Astrocyte (in vitro differentiated cells and primary cell): ENCODE measurements around the gene PSPH. TPM values are rescaled to one million over a fixed set of nuclear protein-coding genes. Genes with fewer than 3 reads are reported as not detected.

Experiments
- DNase-seq: peaks from one replicate; pipeline ENCODE4 v3.0.0-alpha.2; 2010; ENCODE audit warnings: low read depth
- FAIRE-seq: peaks from 2 replicates; lab custom pipeline; 2011; peaks lifted over from hg19 to GRCh38; lab: Jason Lieb, UNC
- H2AFZ ChIP-seq: 2 replicates; pipeline ENCODE4 v1.6.0; 2012; ENCODE audit warnings: low read depth, low read length, inconsistent platforms
- H3K27ac ChIP-seq: 2 replicates; pipeline ENCODE4 v1.5.1; 2011; ENCODE audit warnings: low read depth, low read length, inconsistent platforms
- H3K27me3 ChIP-seq: 2 replicates; pipeline ENCODE4 v1.6.0; 2011; ENCODE audit warnings: low read length, inconsistent platforms; ENCODE audit not compliant: insufficient read depth
- H3K36me3 ChIP-seq: 2 replicates; pipeline ENCODE4 v1.5.1; 2011; ENCODE audit warnings: low read length, inconsistent platforms; ENCODE audit not compliant: insufficient read depth
- H3K4me1 ChIP-seq: 2 replicates; pipeline ENCODE4 v1.5.1; 2011; ENCODE audit warnings: low read length, inconsistent platforms; ENCODE audit not compliant: insufficient read depth
- H3K4me2 ChIP-seq: 2 replicates; pipeline ENCODE4 v1.6.0; 2012; ENCODE audit warnings: low read length, inconsistent platforms
- H3K4me3 ChIP-seq: 2 replicates; pipeline ENCODE4 v1.5.1; 2011; ENCODE audit warnings: low read depth, mild to moderate bottlenecking, low read length, inconsistent platforms; ENCODE audit not compliant: insufficient read depth
- H3K79me2 ChIP-seq: 2 replicates; pipeline ENCODE4 v1.6.0; 2012; ENCODE audit warnings: mild to moderate bottlenecking, low read length, inconsistent platforms; ENCODE audit not compliant: insufficient read depth
- H3K9ac ChIP-seq: 2 replicates; pipeline ENCODE4 v1.6.0; 2012; ENCODE audit warnings: mild to moderate bottlenecking, low read length, inconsistent platforms
- H3K9me3 ChIP-seq: 2 replicates; pipeline ENCODE4 v1.5.1; 2012; ENCODE audit warnings: low read depth, mild to moderate bottlenecking, low read length, inconsistent platforms; ENCODE audit not compliant: insufficient read depth
- H4K20me1 ChIP-seq: 2 replicates; pipeline ENCODE4 v1.6.0; 2012; ENCODE audit warnings: low read length, inconsistent platforms; ENCODE audit not compliant: insufficient read depth
- H3K27ac Mint-ChIP-seq: one replicate; pipeline ENCODE4 v1.8.0; 2021; ENCODE audit warnings: mild to moderate bottlenecking, mixed read lengths; ENCODE audit not compliant: unreplicated experiment
- H3K27me3 Mint-ChIP-seq: one replicate; pipeline ENCODE4 v1.8.0; 2021; ENCODE audit warnings: low read depth, mixed read lengths; ENCODE audit not compliant: unreplicated experiment
- H3K36me3 Mint-ChIP-seq: one replicate; pipeline ENCODE4 v1.8.0; 2021; ENCODE audit warnings: low read depth, mixed read lengths; ENCODE audit not compliant: unreplicated experiment
- H3K4me1 Mint-ChIP-seq: one replicate; pipeline ENCODE4 v1.8.0; 2021; ENCODE audit warnings: low read depth, mixed read lengths; ENCODE audit not compliant: unreplicated experiment
- H3K4me3 Mint-ChIP-seq: one replicate; pipeline ENCODE4 v1.8.0; 2021; ENCODE audit warnings: mild to moderate bottlenecking, moderate library complexity, mixed read lengths; ENCODE audit not compliant: unreplicated experiment
- H3K9me3 Mint-ChIP-seq: one replicate; pipeline ENCODE4 v1.8.0; 2021; ENCODE audit warnings: mild to moderate bottlenecking, mixed read lengths; ENCODE audit not compliant: unreplicated experiment
- CTCF ChIP-seq: IDR thresholded peaks from 2 replicates; pipeline ENCODE4 v1.5.1; 2011; ENCODE audit warnings: low read depth, mild to moderate bottlenecking, inconsistent platforms, low read length, moderate library complexity; ENCODE audit not compliant: insufficient read depth
- EZH2 ChIP-seq: IDR thresholded peaks from 2 replicates; pipeline ENCODE4 v1.6.1; 2012; ENCODE audit warnings: mild to moderate bottlenecking, low read length, inconsistent platforms; ENCODE audit not compliant: insufficient read depth
- total RNA-seq: library from RNA; stranded (reverse); gene quantifications from 2 replicates; pipeline ENCODE4 v1.2.1, GENCODE V29; 2021

Gene PSPH
- total RNA-seq, 1 donor from 2014 or later = 72.7 TPM

DNA sequence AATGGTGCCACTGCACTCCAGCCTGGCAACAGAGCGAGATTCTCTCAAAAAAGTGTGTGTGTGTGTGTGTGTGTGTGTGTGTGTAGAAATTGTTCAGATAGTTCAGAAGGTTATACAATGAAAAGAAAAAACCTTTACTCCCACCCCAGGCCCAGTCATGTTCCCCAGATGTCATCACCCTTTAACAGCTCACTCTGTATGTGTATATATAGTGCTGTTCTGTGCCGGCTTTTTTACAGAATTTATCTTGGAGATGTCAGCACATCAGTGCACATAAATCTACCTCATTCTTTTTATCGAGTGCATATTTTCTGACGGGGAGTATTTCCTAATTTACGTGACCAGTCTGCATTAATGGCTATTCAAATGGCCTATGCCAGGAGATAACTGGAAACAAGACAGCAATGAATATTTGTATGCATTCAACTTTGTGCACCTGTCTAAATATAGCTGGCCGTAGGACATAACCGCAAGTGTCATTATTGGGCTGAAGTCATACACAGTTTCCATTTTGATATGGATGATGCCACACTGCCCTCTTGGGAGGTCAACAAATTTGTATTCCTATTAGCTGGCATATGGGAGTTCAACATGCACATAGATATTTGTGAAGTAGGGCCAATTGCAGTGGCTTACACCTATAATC, 75.1 kb downstream of the PSPH start:
- H3K4me1 ChIP-seq = peaks cover 8% of the 10 kb centered on the region
- H3K9me3 ChIP-seq = no peaks in the 10 kb centered on the region
- H3K36me3 ChIP-seq = peaks cover 16% of the 10 kb centered on the region
- FAIRE-seq (no peak), DNase-seq (no peak)
- Mint-ChIP-seq H3K4me3 (no peak overlapping the region), H3K4me1 (peaks cover 6% of the 10 kb centered on the region), H3K27me3 (no peaks in the 10 kb centered on the region), H3K9me3 (peaks cover 2% of the 10 kb centered on the region), H3K27ac (no peak overlapping the region), H3K36me3 (peaks cover 6% of the 10 kb centered on the region)
- no peak overlapping the region for H3K4me2 ChIP-seq
- H3K9ac ChIP-seq = no peak overlapping the region
- peaks cover 38% of the 10 kb centered on the region for H4K20me1 ChIP-seq
- H2AFZ ChIP-seq = no peak overlapping the region
- no peak overlapping the region for H3K27ac ChIP-seq
- H3K4me3 ChIP-seq = no peak overlapping the region
- peaks cover 50% of the 10 kb centered on the region for H3K79me2 ChIP-seq
- H3K27me3 ChIP-seq = no peaks in the 10 kb centered on the region
- TF ChIP-seq CTCF (no peak), EZH2 (no peak)

DNA sequence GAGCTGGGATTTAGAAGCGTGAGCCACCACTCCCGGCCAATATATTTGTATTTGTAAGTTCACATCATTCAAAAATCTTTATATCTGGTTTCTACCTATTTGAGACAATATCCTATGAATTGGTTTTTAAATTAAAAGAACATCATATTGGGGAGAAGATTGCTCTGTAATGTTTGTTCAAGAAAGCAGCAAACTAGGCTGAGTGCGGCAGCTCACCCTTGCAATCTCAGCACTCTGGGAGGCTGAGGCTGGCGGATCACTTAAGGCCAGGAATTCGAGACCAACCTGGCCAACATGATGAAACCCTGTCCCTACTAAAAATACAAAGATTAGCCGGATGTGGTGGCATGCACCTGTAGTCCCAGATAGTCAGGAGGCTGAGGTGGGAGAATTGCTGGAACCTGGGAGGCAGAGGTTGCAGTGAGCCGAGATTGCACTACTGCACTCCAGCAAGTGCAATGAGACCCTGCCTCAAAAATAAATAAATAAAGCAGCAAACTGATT, 77.4 kb downstream of the PSPH start:
- H3K36me3 ChIP-seq = peaks cover 3% of the 10 kb centered on the region
- H2AFZ ChIP-seq = no peak overlapping the region
- no peaks in the 10 kb centered on the region for H3K9me3 ChIP-seq
- Mint-ChIP-seq H3K4me1 (peaks cover 6% of the 10 kb centered on the region), H3K9me3 (no peaks in the 10 kb centered on the region), H3K27ac (no peak overlapping the region), H3K4me3 (no peak overlapping the region), H3K27me3 (no peaks in the 10 kb centered on the region), H3K36me3 (peaks cover 11% of the 10 kb centered on the region)
- H3K9ac ChIP-seq = no peak overlapping the region
- no peaks in the 10 kb centered on the region for H3K27me3 ChIP-seq
- H3K4me3 ChIP-seq = no peak overlapping the region
- TF ChIP-seq CTCF (no peak), EZH2 (no peak)
- FAIRE-seq (no peak), DNase-seq (no peak)
- H3K27ac ChIP-seq = no peak overlapping the region
- peaks cover 53% of the 10 kb centered on the region for H4K20me1 ChIP-seq
- H3K79me2 ChIP-seq = peaks cover 68% of the 10 kb centered on the region
- H3K4me1 ChIP-seq = peaks cover 8% of the 10 kb centered on the region
- no peak overlapping the region for H3K4me2 ChIP-seq

DNA sequence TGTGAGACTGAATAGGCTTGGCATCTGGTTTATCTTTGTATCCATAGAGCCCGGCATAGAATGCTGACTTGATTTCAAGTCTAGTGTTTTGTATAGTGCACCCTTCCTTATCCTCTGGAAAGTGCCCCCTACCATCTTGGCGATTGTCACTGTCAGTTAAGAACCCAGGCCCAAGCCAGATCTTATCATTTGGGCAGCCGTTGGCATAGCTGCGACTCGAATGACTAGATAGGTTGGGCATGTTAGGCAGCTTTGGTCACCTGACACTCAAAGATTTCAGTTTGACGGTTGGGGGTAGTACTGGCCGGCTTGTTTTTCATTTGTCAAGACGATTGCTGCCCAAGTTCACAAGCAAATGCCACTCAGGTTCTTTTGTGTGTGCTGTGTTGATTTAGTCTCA, 80.3 kb downstream of the PSPH start:
- Histone ChIP-seq H3K36me3 (no peaks in the 10 kb centered on the region), H3K4me1 (peaks cover 2% of the 10 kb centered on the region), H4K20me1 (peaks cover 54% of the 10 kb centered on the region), H3K27me3 (no peaks in the 10 kb centered on the region), H3K4me3 (no peak overlapping the region), H3K79me2 (peaks cover 90% of the 10 kb centered on the region), H3K27ac (no peak overlapping the region), H2AFZ (no peak overlapping the region), H3K9ac (no peak overlapping the region), H3K4me2 (no peak overlapping the region), H3K9me3 (no peaks in the 10 kb centered on the region)
- Mint-ChIP-seq H3K4me3 (no peak overlapping the region), H3K27ac (no peak overlapping the region), H3K9me3 (no peaks in the 10 kb centered on the region), H3K36me3 (peaks cover 14% of the 10 kb centered on the region), H3K4me1 (peaks cover 6% of the 10 kb centered on the region), H3K27me3 (no peaks in the 10 kb centered on the region)
- no peak for TF ChIP-seq CTCF
- TF ChIP-seq EZH2 = no peak
- FAIRE-seq (no peak), DNase-seq (no peak)
